ENCODE data around the gene TSKS. TPM values are rescaled to one million over a fixed set of nuclear protein-coding genes. Genes with fewer than 3 reads are reported as not detected.

TSKS gene
- total RNA-seq, 1 donor from 2014 or later, result not detected

DNA sequence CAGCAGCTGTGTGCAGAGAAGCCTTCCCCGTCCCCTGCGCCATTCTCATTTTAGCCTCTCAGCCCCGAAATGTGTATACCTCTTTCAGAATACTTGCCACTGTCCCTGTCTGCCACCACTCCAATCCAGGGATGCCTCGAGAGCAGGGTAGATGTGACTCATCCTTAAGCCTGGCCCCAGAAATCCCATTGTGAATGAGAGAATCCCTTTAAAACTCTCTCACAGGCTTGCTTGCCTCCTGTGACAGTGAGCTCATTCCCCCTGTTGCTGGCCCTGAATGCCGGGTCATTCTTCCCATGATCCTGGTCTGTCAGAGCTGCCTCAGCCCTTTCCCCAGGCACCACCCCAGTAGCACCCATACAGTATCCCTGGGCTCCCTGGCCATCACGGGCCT is 13.3 kb upstream of the TSKS start:
- intact Hi-C loops (cut with DNase I), result no loop called here
- H3K27ac ChIP-seq, result no peak overlapping the region
- H3K4me1 ChIP-seq, result no peaks in the 10 kb centered on the region
- H3K9me3 ChIP-seq, result no peaks in the 10 kb centered on the region
- DNase-seq (ENCODE audit: low spot score in 2 of 2), result no peak
- TF ChIP-seq, protein P1, sequence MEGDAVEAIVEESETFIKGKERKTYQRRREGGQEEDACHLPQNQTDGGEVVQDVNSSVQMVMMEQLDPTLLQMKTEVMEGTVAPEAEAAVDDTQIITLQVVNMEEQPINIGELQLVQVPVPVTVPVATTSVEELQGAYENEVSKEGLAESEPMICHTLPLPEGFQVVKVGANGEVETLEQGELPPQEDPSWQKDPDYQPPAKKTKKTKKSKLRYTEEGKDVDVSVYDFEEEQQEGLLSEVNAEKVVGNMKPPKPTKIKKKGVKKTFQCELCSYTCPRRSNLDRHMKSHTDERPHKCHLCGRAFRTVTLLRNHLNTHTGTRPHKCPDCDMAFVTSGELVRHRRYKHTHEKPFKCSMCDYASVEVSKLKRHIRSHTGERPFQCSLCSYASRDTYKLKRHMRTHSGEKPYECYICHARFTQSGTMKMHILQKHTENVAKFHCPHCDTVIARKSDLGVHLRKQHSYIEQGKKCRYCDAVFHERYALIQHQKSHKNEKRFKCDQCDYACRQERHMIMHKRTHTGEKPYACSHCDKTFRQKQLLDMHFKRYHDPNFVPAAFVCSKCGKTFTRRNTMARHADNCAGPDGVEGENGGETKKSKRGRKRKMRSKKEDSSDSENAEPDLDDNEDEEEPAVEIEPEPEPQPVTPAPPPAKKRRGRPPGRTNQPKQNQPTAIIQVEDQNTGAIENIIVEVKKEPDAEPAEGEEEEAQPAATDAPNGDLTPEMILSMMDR (IDR thresholded peaks at IDR 0.05), result no peak
- H3K4me3 ChIP-seq, result no peak overlapping the region
- no peaks in the 10 kb centered on the region for H3K27me3 ChIP-seq
- H3K36me3 ChIP-seq, result peaks cover 0 to 15% of the 10 kb centered on the region in 2 donors

DNA sequence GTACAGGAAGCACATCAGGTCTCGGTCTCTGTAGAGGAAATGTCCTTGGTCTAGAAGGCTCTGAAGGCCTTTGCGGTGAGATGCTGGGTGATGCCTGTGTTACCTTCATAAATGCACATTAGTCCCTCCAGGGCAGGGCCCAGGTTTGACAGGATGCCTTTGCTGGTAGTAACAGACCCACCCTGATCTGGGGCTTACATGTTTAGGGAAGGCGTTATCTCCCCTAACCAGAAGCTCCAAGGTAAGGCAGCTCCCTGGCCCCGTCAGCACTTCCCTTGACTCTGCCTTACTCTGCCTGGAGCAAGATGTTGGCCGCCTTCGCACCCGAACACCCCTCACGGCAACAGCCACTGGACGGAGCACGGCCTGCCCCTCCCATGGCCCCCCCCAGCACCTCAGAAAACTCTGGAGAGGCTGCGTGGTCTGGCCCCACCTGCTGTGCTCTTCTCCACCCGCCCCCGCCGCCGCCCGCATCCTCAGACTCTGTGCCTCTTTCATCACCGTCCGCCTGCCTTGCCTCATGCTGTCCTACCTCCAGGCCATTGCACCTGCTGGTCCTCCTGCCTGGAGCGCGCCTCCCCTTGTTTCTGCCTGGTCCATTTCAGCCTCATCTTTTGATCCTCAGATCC is 12.8 kb upstream of the TSKS start:
- no peaks in the 10 kb centered on the region for H3K9me3 ChIP-seq

GRCh38 chr19:49774969-49775368 is 11.9 kb upstream of the TSKS start:
- TF ChIP-seq, protein P1 (IDR thresholded peaks at IDR 0.05), result no peak
- no peaks in the 10 kb centered on the region for H3K27me3 ChIP-seq
- DNase-seq (ENCODE audit: low spot score in 2 of 2), result no peak
- no peak overlapping the region for H3K4me3 ChIP-seq
- H3K4me1 ChIP-seq, result no peaks in the 10 kb centered on the region
- H3K36me3 ChIP-seq, result peaks cover 0 to 11% of the 10 kb centered on the region in 2 donors
- H3K9me3 ChIP-seq, result no peaks in the 10 kb centered on the region
- intact Hi-C loops (cut with DNase I), result no loop called here
- H3K27ac ChIP-seq, result no peak overlapping the region

More for the DNA sequence above, 12.8 kb upstream of the TSKS start:
- H3K4me3 ChIP-seq, result no peak overlapping the region
- TF ChIP-seq, protein P1 (IDR thresholded peaks at IDR 0.05), result no peak
- H3K27ac ChIP-seq, result no peak overlapping the region
- no peaks in the 10 kb centered on the region for H3K4me1 ChIP-seq
- no peak for DNase-seq (ENCODE audit: low spot score in 2 of 2)
- peaks cover 0 to 15% of the 10 kb centered on the region in 2 donors for H3K36me3 ChIP-seq
- no peaks in the 10 kb centered on the region for H3K27me3 ChIP-seq
- intact Hi-C loops (cut with DNase I), result no loop called here

- intact Hi-C loops (cut with DNase I), result no loop called here
- no peak overlapping the region for H3K4me3 ChIP-seq
- H3K4me1 ChIP-seq, result peaks cover 0 to under 1% of the 10 kb centered on the region in 2 donors
- DNase-seq (ENCODE audit: low spot score in 2 of 2), result no peak
- TF ChIP-seq, protein P1 (IDR thresholded peaks at IDR 0.05), result no peak
- no peak overlapping the region for H3K27ac ChIP-seq
- no peaks in the 10 kb centered on the region for H3K27me3 ChIP-seq
- peaks cover 0 to 9% of the 10 kb centered on the region in 2 donors for H3K36me3 ChIP-seq
- no peaks in the 10 kb centered on the region for H3K9me3 ChIP-seq
These were observed 10.7 kb upstream of the TSKS start for GRCh38 chr19:49773663-49774350.

GRCh38 chr19:49772850-49773432 is 9.8 kb upstream of the TSKS start:
- Histone ChIP-seq H3K36me3 (peaks cover 0 to 9% of the 10 kb centered on the region in 2 donors), H3K4me1 (peaks cover 6 to 9% of the 10 kb centered on the region in 2 donors), H3K27me3 (no peaks in the 10 kb centered on the region), H3K27ac (no peak overlapping the region), H3K9me3 (no peaks in the 10 kb centered on the region), H3K4me3 (no peak overlapping the region)
- DNase-seq (ENCODE audit: low spot score in 2 of 2), result no peak
- TF ChIP-seq, protein P1 (IDR thresholded peaks at IDR 0.05), result no peak
- intact Hi-C loops (cut with DNase I), result no loop called here

Measured in ascending aorta (tissue), 2 donors.